GM19438 (cell line): Measurements from ENCODE around the gene OTX2.

Experiments
- ATAC-seq: cut with Tn5 transposase; IDR thresholded peaks from one replicate; pipeline ENCODE4 v1.9.1; 2021; ENCODE audit warnings: low read depth; ENCODE audit not compliant: unreplicated experiment

The OTX2 gene

GRCh38 chr14:56797003-56797568 lies 13.2 kb downstream of the OTX2 start:
- ATAC-seq = no peak

GRCh38 chr14:56796259-56796658 lies 14.0 kb downstream of the OTX2 start:
- no peak for ATAC-seq

- no peak for ATAC-seq
These were observed 15.0 kb downstream of the OTX2 start for GRCh38 chr14:56795284-56795622.

GRCh38 chr14:56794557-56795283 lies 15.6 kb downstream of the OTX2 start:
- ATAC-seq = no peak

- no peak for ATAC-seq
These were observed 16.2 kb downstream of the OTX2 start for GRCh38 chr14:56794088-56794556.

GRCh38 chr14:56789955-56790354 lies 20.3 kb downstream of the OTX2 start:
- no peak for ATAC-seq

- no peak for ATAC-seq
These were observed 22.7 kb downstream of the OTX2 start for GRCh38 chr14:56787530-56787929.

- no peak for ATAC-seq
These were observed 27.6 kb downstream of the OTX2 start for GRCh38 chr14:56782711-56783110.

GRCh38 chr14:56774503-56774902 lies 35.8 kb downstream of the OTX2 start:
- no peak for ATAC-seq

- no peak for ATAC-seq
These were observed 39.8 kb downstream of the OTX2 start for GRCh38 chr14:56770512-56770911.

GRCh38 chr14:56760164-56760914 lies 49.9 kb downstream of the OTX2 start:
- ATAC-seq = no peak

- ATAC-seq = no peak
These were observed 50.6 kb downstream of the OTX2 start for GRCh38 chr14:56759633-56760032.

GRCh38 chr14:56759094-56759493 lies 51.2 kb downstream of the OTX2 start:
- no peak for ATAC-seq

- ATAC-seq = no peak
These were observed 55.4 kb downstream of the OTX2 start for GRCh38 chr14:56754921-56755320.

- ATAC-seq = no peak
These were observed 56.9 kb downstream of the OTX2 start for GRCh38 chr14:56753396-56753795.

GRCh38 chr14:56752428-56752827 lies 57.9 kb downstream of the OTX2 start:
- ATAC-seq = no peak

- no peak for ATAC-seq
These were observed 58.8 kb downstream of the OTX2 start for GRCh38 chr14:56751471-56751870.
